Measurements from ENCODE around the gene ZNF750.

Gene ZNF750

DNA sequence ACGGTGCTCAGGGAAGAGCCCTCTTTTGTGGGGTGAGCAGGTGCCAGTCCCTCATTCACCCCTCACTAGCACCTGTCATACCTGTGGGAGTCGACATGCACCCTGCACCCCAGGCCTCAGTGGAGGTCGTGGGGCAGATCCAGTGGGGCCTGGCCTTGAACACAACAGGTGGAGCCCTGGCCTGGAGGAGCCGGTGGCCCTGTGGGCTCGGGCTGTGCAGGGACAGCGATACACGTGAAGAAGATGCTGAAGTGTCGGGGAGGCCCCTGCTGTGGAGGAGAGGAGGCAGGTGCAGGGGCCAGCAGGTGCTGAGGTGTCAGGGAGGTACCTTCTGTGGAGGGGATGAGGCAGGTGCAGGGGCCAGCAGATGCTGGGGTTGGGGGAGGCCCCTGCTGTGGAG is 31.8 kb downstream of the ZNF750 start:
- TF ChIP-seq, protein P1, sequence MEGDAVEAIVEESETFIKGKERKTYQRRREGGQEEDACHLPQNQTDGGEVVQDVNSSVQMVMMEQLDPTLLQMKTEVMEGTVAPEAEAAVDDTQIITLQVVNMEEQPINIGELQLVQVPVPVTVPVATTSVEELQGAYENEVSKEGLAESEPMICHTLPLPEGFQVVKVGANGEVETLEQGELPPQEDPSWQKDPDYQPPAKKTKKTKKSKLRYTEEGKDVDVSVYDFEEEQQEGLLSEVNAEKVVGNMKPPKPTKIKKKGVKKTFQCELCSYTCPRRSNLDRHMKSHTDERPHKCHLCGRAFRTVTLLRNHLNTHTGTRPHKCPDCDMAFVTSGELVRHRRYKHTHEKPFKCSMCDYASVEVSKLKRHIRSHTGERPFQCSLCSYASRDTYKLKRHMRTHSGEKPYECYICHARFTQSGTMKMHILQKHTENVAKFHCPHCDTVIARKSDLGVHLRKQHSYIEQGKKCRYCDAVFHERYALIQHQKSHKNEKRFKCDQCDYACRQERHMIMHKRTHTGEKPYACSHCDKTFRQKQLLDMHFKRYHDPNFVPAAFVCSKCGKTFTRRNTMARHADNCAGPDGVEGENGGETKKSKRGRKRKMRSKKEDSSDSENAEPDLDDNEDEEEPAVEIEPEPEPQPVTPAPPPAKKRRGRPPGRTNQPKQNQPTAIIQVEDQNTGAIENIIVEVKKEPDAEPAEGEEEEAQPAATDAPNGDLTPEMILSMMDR (IDR thresholded peaks at IDR 0.05; ENCODE audit: low read depth, low read length), result no peak
- H3K4me3 ChIP-seq (ENCODE audit: low read depth, low read length), result no peak overlapping the region

- no peak overlapping the region for H3K4me3 ChIP-seq (ENCODE audit: low read depth, low read length)
- TF ChIP-seq, protein P1 (IDR thresholded peaks at IDR 0.05; ENCODE audit: low read depth, low read length), result no peak
Observed at GRCh38 chr17:82807562-82807961, 32.3 kb downstream of the ZNF750 start.

- TF ChIP-seq, protein P1 (IDR thresholded peaks at IDR 0.05; ENCODE audit: low read depth, low read length), result no peak
- H3K4me3 ChIP-seq (ENCODE audit: low read depth, low read length), result no peak overlapping the region
Observed at GRCh38 chr17:82807101-82807500, 32.7 kb downstream of the ZNF750 start.

- H3K4me3 ChIP-seq (ENCODE audit: low read depth, low read length), result no peak overlapping the region
- TF ChIP-seq, protein P1 (IDR thresholded peaks at IDR 0.05; ENCODE audit: low read depth, low read length), result no peak
Observed at GRCh38 chr17:82806645-82807044, 33.2 kb downstream of the ZNF750 start.

GRCh38 chr17:82805823-82806222 is 34.0 kb downstream of the ZNF750 start:
- H3K4me3 ChIP-seq (ENCODE audit: low read depth, low read length), result no peak overlapping the region
- TF ChIP-seq, protein P1 (IDR thresholded peaks at IDR 0.05; ENCODE audit: low read depth, low read length), result no peak

DNA sequence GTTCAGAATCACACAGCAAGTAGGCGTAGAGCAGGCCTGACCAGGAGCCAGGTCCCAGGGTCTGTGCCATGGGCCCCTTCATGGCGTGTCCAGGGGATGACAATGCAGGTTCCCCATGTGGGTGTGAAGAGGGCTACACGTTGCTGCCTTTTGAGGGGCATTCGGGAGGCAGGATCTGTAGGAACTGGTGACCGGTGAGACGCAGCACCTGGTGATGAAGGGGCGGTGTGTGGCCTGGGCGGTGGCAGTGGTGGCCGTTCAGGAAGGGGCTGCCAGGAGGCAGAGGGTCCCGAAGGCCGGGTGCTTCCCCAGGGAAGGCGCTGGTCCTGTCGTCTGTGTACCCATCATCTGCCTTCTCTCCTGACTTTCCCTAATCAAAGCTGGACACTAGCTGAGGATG is 34.6 kb downstream of the ZNF750 start:
- TF ChIP-seq, protein P1 (IDR thresholded peaks at IDR 0.05; ENCODE audit: low read depth, low read length), result no peak
- H3K4me3 ChIP-seq (ENCODE audit: low read depth, low read length), result no peak overlapping the region

- TF ChIP-seq, protein P1 (IDR thresholded peaks at IDR 0.05; ENCODE audit: low read depth, low read length), result no peak
- H3K4me3 ChIP-seq (ENCODE audit: low read depth, low read length), result no peak overlapping the region
Observed at GRCh38 chr17:82804442-82805191, 35.2 kb downstream of the ZNF750 start.
